H54 (cell line): ENCODE measurements around the gene TREML4.
"Not testable (repeated sequence)": the region's sequence is repeated elsewhere in the genome, so short reads cannot be mapped to it uniquely, and the experiment has no call there.

ENCODE experiments used
- DNase-seq: peaks from one replicate; pipeline ENCODE4 v3.0.0; 2011; ENCODE audit warnings: low spot score, mixed read lengths; ENCODE audit not compliant: insufficient read length
- FAIRE-seq: peaks from 3 replicates; lab custom pipeline; 2011; peaks lifted over from hg19 to GRCh38; lab: Jason Lieb, UNC
- POLR2A ChIP-seq: IDR thresholded peaks from 2 replicates; pipeline ENCODE4 v1.6.1; 2011; ENCODE audit warnings: low read depth, mild to moderate bottlenecking, low read length

The TREML4 gene

DNA sequence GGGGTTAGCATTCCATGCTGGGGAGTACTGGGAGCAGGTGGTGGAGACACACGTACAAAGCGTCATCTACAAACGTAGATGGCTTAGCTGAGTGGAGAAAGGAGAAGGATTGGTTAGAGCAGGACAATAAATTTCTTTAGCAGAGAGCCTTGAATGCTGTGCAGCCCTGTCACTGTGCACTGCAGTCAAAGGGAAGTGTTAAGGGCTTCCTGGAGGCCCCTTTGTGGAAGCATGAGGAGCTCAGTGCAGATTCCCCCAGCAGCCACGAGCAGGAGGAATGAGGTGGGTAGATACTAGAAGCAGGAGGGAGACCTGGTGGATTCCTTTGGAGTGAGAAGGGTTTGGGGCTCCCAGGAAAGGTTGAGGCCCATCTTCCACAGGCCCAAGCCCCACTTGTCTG is 6.1 kb upstream of the TREML4 start:
- no peak for TF ChIP-seq POLR2A
- DNase-seq (no peak), FAIRE-seq (no peak)

GRCh38 chr6:41222513-41222912 is 5.6 kb upstream of the TREML4 start:
- TF ChIP-seq POLR2A = no peak
- DNase-seq = no peak
- FAIRE-seq = no peak

DNA sequence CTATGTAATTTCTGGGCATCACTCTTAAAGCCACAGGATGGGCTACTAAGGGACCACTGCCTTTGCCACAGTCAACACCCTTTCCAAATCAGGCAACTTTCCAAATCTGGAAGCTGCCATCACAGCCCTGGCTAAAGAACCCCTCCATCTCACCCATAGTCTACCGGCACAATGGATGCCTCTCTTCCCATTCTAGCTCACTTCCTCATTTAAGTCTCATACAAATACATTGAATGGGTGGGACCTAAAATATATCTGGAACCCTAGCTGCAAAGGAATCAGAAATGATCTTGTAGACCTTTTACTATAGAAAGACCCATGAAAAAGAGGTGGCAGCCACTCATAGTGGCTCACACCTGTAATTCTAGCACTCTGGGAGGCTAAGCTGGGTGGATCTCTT is 3.3 kb upstream of the TREML4 start:
- FAIRE-seq (no peak), DNase-seq (no peak)

DNA sequence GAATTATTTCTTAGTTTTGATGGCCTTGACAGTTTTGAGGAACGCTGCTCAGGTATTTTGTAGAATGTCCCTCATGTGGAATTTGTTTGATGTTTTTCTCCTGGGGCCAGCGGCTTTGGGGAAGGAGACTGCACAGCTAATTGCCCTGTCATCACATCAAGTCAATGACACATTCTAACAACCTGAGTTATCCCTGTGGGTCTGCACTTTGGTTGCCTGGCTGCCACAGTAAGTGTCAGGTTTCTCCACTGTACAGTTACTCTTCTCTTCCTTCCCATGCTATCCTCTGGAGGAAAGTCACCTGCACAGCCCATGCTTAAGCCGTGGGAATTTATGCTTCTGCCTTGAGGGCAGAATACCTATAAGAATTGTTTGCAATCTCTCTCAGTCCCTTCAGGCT is 1.4 kb upstream of the TREML4 start:
- DNase-seq = no peak
- TF ChIP-seq POLR2A = no peak
- FAIRE-seq = no peak

More for the DNA sequence above, 3.3 kb upstream of the TREML4 start:
- no peak for TF ChIP-seq POLR2A

- FAIRE-seq = no peak
- DNase-seq = no peak
- TF ChIP-seq POLR2A = no peak
Observed at GRCh38 chr6:41228616-41229015, 467 bp downstream of the TREML4 start.

- TF ChIP-seq POLR2A = no peak
- FAIRE-seq = no peak
Observed at GRCh38 chr6:41229721-41230120, 1.6 kb downstream of the TREML4 start.

DNA sequence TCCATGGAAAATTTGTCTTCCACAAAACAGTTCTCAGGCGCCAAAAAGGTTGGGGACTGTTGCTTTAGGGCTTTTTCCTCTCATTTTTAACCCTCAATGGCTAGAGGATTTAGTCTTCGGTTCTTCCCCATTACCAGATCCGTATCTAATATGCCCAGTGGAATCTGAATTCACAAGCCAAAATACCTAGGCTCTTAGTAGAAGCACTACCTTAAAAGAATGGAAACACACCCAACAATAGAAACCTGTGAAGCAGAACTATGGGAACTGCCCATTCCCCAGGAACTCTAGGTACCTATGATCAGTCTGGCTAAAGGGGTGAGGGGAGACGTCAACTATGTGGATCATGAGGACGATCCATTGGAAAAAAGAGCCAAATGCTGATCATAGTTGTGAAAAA is 3.1 kb downstream of the TREML4 start:
- TF ChIP-seq POLR2A = no peak
- FAIRE-seq (no peak), DNase-seq (no peak)

More at GRCh38 chr6:41229721-41230120, 1.6 kb downstream of the TREML4 start:
- DNase-seq = no peak

GRCh38 chr6:41232667-41233066 is 4.5 kb downstream of the TREML4 start:
- no peak for FAIRE-seq
- DNase-seq = no peak
- TF ChIP-seq POLR2A = no peak

GRCh38 chr6:41236276-41236675 is 8.1 kb downstream of the TREML4 start:
- no peak for TF ChIP-seq POLR2A
- DNase-seq = no peak
- no peak for FAIRE-seq

GRCh38 chr6:41237128-41237527 is 9.0 kb downstream of the TREML4 start:
- no peak for DNase-seq
- FAIRE-seq = no peak
- no peak for TF ChIP-seq POLR2A

GRCh38 chr6:41239467-41240159 is 11.5 kb downstream of the TREML4 start:
- TF ChIP-seq POLR2A = no peak
- DNase-seq (no peak), FAIRE-seq (no peak)

DNA sequence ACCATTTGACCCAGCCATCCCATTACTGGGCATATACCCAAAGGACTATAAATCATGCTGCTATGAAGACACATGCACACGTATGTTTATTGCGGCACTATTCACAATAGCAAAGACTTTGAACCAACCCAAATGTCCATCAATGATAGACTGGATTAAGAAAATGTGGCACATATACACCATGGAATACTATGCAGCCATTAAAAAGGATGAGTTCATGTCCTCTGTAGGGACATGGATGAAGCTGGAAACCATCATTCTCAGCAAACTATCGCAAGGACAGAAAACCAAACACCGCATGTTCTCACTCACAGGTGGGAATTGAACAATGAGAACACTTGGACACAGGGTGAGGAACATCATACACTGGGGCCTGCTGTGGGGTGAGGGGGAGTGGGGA is 18.4 kb downstream of the TREML4 start:
- FAIRE-seq, DNase-seq: not testable (repeated sequence)

- no peak for TF ChIP-seq POLR2A
- FAIRE-seq (no peak), DNase-seq (no peak)
Observed at GRCh38 chr6:41247288-41247865, 19.2 kb downstream of the TREML4 start.

GRCh38 chr6:41247882-41248705 is 19.9 kb downstream of the TREML4 start:
- no peak for FAIRE-seq

More at GRCh38 chr6:41247882-41248705, 19.9 kb downstream of the TREML4 start:
- TF ChIP-seq POLR2A = no peak
- DNase-seq = no peak
